Fibroblast of peridontal ligament (primary cell): ENCODE measurements around the gene AP1S2.
A peak's percentile ranks its signal among the peaks of the same experiment; 100 is the strongest.
"Not testable (repeated sequence)": the region's sequence is repeated elsewhere in the genome, so short reads cannot be mapped to it uniquely, and the experiment has no call there.

Experiments used
- DNase-seq: peaks from one replicate; pipeline ENCODE4 v3.0.0-alpha.2; 2010; ENCODE audit errors: extremely low read depth

The AP1S2 gene

DNA sequence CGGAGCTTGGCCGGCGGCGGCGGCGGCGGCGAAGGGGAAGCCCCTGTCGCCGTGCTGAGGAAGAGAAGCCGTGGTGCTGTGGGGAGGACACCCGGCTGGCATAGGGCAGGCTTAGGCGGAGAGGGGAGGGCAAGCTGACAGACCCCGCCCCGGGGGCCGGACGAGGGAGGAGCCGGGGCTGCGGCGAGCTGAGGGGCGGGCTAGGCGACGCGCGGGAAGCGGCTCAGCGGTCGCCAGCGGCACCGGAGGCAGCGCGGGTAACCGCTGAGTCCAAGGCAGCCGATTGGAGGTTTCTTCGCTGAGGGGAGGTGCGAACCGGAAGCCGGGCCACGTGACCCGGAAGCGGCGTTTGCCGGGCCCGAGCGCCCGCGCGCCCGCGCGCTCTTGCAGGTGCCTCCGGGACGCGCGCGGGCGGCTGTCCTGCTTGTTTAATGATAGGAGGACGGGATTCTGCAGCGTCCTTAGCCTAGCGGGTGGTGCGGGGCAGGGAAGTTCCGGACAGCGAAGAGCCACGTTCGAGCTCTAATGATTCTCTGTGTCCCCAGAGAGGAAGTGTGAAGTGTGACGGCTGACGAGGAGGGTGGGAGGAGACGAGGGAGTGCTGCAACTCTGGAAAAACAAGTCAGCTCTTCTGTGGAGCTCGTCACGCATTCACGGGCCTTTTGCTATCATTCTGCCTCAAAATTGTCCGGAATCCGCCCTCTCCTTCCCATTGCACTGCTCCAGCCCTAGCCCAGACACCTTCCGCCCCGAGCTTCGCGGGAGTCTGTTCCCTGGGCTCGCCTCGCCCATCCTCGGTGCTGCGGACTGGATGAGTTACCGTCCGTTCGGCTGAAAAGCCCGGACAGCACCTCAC is at the start of gene AP1S2:
Gene AP1S2 (minus strand): TSS at position 102 of the 856 bp plus-strand sequence. CDS start 2,289 bp downstream, outside the sequence.
- DNase-seq = peak; percentile 79

DNA sequence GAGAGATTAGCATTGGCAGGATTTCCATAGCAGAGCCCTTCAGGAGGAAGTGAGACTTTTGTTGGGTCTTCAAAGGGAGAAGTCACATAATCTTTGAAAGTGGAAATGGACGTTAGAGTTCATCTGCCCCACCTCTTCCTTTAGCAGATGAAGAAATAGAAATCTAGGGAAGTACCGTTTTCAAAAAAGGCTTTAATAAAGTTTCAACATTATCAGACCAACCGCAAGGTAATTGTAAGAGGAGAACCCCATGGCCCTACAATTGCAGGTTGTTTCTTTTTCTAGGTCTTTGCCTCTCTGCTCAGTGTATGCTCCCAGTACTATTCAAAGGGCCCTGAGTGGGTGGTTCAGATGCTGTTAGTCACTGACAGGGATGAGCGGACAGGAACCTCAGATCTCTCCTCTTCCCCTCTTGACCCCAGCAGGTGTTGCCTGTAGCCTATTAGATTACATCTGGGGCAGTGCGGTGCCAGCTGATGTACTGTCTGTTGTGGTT is 48.6 kb upstream of the AP1S2 start:
- DNase-seq = no peak

DNA sequence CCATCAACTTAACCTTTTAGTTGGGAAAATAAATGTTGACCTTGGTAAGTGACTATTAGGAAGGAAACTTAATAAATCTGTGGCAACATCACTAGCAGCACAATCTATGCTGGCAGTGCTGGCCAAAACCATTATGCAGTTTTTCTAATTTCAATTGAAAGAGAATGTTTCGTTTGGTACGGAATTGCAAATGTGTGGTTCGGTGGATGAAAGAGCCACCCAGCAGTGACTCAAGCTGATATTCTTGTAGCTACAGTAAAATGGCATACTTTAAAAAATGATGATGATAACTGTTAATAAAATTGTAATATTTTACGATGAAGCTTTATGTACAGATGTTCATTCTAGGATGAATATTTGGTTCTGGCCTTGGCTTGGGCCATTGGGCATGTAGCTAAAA is 40.7 kb upstream of the AP1S2 start:
- no peak for DNase-seq

DNA sequence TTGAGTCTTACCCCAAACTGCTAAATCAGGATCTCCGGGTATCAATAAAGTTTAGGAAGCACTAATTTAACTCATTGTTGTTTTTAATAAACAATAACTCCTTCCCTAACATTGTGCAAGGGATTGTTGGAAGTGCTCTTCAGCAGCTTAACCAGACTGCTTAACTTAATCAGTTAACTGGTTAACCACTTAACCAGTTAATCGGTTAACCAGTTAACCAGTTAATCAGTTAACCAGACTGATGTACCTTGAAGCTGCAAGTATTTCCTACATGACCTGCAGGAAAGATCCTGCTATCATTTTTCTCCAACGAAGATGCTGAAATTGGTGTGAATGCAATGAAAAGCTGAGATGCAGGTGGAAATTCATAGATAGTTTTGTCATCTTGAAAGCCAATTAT is 40.1 kb upstream of the AP1S2 start:
- no peak for DNase-seq

DNA sequence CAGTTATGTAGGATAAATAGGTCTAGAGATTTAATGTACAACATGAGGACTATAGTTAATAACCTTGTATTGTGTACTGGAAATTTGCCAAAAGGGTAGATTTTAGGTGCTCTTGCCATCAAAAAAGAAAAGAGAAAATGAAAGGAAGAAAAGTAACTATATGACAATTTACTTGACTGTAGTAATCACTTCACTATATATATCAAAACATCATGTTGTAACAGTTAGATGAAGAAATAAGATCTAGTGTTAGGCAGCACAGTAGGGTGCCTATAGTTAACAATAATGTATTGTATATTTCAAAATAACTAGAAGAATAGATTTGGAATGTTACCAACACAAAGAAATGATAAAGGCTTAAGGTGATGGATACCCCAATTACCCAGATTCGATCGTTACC is 35.9 kb upstream of the AP1S2 start:
- no peak for DNase-seq

DNA sequence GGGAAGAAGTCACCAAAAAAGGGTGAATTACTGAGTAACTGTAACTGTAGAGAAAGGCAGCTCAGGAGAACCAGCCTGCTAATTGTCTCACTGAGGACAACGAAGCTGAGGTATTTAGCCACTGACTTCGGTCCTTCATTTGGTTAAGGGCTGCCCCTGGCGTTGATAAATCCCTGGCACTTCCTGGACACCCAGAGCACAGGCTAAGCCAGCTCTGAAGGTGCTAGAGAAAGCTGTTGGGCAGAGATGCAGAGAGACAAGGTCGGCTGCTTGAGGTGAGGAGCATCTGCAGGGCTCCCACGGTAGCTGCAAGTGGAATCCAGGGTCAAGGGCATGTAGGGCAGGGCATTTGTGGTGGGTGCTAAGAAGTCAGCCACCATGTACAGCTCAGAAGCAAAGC is 33.4 kb upstream of the AP1S2 start:
- no peak for DNase-seq

DNA sequence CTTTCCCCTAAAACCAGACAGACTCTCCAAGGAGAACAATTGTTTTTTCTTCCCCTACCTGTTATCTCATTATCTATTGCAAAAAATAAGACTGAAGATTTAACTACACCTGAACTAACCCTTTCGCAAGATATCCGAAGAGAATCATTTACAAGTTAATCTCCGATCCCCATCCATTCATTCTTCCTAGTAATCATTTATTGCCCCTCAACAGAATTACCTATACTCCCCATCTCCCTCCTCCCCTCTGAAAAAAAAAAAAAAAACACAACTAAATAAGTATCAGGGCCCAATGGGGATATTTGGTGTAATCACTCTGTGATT is 28.9 kb upstream of the AP1S2 start:
- no peak for DNase-seq

DNA sequence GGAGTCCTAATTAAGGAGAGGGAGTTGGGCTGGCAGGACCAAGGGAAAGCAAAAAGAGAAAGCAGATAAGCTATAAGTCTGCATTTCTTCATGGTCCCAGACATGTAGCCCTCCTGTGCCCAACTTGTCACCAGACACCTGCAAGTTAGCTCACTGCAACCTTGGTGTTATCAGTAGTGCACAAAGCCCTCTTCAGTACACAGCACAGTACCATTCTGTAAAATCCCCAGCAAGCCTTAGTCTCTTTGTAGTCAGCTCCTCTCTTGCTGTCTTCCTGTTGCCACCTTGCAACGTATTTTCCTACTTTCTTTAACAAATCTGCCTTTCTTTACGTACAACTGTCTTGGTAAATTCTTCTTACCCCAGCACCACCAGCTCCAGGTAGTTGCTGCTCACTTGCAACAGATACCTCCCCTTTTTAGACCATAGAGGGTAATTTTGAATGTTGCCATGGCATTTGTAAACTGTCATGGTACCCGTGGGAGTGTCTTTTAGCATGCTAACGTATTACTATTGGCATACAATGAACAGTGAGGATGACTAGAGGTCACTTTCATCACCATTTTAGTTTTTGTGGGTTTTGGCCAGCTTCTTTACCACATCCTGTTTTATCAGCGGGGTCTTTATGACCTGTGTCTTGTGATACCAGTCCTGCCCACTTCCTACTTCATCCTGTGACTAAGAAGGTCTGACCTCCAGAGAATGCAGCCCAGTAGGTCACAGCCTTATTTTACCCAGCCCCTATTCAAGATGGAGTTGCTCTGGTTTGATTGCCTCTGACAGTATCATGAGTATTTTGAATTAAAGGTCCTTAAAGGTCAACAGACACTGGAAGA is 28.3 kb upstream of the AP1S2 start:
- peak; percentile 36 for DNase-seq

DNA sequence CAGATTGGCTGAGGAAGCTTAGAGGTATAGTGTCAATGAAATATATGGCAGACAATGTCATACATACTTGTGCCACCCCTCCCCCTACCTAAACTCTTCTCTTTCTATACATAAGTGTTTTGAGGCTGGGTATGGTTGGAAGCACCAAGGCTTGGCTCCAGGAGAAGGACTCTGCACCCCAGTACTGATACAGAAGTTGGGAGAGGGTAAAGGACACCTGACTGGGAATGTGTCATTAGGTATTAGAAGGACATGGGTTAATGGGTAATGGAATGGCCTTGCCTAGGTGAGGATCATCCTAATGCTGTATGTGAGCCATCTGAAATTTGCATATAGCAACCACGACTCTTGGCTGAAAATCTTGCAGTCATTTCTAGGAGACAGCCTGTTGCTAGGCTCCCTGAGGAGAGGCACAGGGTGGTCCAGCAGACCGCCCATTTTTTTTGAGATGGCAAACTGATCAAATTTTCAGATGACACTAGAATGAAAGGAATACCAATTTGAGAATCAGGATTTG is 26.8 kb upstream of the AP1S2 start:
- no peak for DNase-seq

DNA sequence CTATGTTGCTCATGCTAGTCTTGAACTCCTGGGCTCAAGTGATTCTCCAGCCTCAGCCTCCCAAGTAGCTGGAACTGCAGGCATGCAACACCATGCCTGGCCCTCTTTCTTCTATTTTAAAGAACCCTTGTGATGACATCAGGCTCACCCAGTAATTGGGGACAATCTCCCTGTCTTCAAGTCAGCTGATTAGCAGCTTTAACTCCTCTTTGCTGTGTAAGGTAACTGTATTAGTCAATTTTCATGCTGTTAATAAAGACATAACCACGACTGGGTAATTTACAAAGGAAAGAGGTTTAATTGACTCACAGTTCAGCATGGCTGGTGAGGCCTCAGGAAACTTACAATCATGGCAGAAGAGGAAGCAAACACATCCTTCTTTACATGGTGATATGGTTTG is 23.3 kb upstream of the AP1S2 start:
- not testable (repeated sequence) for DNase-seq

DNA sequence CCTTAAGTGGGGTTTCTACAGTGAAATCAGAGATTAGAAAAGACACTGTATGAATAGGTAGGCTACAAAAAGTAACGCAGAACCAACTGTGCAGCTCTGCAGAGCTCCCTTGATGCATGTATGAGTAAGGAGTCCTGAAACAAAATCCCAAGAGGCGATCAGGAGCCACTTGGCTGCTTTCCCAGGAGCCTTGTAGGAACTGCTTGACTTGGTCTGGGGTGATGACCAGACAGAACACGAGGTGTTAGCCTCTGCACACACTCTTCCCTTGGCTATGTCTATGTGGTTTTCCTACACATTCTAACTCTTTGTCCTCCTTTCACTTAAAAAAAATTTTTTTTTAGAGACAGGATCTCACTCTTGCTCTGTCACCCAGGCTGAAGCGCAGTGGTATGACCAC is 22.8 kb upstream of the AP1S2 start:
- peak; percentile 19 for DNase-seq

DNA sequence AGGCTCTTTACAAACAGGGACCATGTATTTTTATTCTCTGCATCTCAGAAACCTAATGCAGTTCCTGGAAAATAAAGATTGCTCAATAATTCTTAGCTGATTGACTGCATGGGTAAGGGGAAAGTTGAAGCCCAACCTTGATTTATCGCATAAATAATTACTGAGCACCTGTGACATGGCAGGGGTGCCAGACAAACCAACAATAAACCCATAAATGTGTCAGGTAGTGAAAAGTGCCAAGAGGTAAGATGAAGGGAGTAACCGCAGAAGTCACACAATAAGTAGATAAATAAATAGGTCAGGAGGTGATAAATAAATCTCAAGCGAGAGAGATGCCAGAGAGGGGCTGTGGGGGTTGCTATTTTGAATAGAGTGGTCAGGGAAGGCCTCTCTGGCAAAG is 20.1 kb upstream of the AP1S2 start:
- DNase-seq = no peak

DNA sequence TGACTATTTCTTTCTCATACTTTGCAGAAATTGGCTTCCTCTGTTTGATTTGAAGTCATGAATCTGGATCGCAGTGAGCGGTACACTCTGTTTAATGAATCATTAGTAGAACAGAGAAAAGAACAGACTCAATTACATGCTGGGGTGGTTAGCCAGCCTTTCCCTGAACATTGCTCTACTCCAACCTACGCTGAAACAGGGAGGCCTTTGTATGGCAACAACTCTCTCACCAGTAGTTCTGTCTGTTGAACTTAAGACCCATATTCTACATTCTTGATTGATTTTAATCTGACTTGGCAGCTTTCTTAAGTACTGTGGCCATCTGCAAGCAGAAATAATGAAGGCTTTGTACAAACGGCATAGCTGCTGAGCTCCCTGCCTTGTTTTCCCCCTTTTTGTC is 19.0 kb upstream of the AP1S2 start:
- DNase-seq = no peak

DNA sequence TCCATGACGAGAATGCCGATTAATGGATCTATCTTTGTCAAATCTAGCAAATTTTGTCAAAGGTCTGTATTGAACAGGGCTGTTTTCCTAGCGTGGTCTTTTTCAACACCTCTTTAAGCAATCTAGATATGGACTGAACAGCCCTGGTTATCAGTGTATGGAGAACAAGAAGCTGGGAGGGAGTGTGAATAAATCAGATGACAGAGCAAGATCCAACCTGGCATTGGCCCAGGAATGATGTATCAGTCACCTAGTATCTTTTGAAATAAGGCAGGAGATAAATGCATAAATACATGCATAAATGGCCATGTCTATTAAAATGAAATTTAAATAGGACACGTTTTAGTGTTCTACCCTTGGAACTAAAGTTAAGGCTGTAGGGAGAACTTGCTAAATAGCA is 15.7 kb upstream of the AP1S2 start:
- DNase-seq = no peak

DNA sequence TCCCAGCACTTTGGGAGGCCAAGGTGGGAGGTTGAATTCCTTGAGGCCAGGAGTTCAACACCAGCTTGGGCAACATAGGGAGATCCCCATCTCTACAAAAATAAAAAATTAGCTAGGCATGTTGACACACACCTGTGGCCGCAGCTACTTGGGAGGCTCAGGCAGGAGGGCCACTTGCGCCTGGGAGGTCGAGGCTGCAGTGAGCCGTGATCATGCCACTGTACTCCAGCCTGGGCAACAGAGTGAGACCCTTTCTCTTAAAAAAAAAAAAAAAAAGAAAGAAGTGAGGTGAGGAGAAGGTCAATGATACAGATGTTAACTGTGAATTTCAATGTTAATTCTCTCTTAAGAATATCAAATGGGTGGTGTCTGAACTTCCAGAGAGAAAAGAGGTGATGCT is 15.1 kb upstream of the AP1S2 start:
- DNase-seq = no peak

DNA sequence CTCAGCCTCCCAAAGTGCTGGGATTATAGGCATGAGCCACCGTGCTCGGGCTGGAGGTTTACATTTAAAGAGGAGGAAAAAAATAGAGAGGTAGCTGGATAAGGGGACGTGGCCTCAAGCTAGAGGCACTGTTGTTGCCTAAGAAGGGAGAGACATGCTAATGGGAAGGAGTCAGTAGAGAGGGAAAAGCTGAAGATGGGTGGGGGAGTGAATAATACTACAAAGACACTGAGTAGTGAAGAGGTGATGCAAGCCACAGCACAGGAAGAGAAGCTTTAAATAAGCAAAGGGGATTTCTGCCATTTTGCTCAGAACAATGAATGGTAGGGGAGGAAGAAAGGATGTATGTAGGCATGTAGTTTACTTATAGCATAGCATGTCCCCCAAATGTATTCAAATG is 11.5 kb upstream of the AP1S2 start:
- DNase-seq = no peak

DNA sequence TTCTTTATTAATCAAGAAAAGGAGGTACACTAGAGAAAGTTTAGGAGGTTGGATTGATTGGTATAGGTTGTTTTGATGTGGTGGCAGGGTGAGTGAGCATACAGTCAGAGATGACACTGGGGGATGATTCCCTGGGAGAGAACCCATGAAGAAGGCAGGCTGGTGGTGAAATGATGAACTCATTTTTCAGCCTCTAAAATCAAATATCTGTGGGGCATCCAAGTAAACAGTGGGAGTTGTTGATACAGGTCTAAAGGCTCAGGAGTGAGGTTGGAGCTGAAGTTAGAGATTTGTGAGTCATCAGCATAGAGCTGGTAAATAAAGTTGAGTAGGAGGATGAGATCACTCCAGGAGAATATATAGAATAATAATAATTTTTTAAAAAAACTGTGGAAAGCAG is 10.0 kb upstream of the AP1S2 start:
- DNase-seq = no peak

DNA sequence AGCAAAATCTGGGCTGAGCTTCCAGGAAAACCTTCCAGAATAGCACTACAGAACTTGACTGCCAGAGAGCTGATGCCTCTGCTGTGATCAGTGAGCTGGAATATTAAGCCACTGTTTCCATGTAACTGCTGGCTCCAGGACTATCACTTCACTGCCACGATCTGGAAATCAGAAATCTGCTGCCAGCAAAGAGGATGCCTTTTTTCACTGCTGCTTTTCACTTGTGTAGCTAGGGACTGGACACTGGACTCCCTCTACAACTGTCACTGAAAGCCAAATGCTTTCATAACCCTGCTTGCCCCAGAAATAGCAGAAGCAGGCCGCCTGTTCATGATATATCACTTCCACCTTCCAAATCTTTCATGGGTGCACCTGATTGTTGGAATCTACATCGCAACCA is 9.4 kb upstream of the AP1S2 start:
- DNase-seq = no peak

DNA sequence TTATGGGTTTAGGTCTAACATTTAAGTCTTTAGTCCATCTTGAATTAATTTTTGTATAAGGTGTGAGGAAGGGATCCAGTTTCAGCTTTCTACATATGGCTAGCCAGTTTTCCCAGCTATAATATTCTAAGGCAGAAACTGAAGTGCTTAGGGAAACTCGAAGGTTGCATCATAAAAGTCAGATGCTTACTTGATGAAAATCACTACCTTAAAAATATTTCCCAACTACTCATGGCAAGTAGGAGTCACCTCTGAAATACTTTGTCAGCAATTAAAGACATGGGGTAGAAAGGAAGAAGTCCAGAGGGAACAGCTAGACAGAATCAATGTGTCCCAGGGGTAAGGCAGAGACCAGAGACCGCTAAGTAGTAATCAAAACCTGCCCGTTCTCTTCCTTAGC is 6.3 kb upstream of the AP1S2 start:
- DNase-seq = no peak

DNA sequence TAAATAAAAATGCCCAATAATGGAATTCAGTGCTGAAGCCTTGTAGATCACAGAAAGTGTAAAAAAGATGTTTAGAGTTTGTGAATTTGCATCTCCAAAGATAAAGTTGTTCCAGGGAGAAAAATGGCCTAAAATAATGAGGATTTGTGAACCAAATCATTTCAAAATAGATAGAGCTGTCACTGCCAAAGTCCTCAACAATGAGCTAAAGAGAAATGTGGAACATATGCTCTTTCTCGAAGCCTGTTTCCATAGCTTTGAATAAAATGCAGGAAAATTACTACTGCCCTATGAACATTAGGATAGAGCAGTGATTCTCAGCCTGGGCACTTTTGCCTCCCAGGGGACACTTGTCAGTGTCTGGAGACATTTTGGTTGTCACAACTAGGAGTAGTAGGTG is 3.4 kb upstream of the AP1S2 start:
- no peak for DNase-seq

DNA sequence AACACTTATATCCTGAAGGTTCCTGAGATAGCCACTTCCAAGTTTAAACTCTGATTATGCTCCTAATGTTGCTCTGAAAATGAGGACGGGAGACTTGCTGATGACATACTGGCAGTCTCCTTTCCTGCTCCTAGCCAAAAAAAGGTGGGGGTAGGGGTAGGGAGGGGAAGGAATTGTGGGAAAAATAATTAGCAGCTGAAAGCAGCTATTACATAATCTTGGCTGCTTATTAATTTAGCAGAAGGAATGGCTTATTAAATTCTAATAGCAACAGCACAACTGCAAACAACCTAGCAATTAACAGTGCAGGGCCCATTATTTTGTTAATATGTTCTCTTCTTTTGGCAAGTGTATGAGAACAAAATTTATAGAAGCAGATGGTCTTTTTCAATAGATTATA is 2.0 kb upstream of the AP1S2 start:
- no peak for DNase-seq

DNA sequence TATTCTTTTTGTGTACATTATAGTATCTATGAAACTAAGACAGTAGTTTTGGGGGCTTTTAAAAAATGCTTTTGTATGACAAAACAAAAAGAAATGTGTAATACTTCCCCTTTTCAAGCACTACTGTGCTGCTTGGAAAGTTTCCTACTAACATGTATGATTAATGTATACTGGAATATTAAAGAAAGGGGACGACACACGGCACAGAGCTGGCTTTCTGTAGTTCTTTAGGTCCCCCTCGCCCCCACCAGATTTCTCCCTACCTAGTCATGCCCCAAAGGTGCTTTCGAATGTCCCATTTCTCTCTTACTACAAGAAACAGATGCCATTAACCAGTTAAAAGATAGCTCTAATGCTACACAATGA is 1.6 kb upstream of the AP1S2 start:
- no peak for DNase-seq
